OCI-LY3 (cell line): Measurements from ENCODE around the gene FOXL1.

Source experiments
- EZH2phosphoT487 ChIP-seq: fragments of 200-600 bp; shearing (Covaris generic); IDR thresholded peaks from 2 replicates; pipeline ENCODE4 v1.6.1; 2018; ENCODE audit warnings: antibody characterized with exemption, mixed run types, low read depth
- TF ChIP-seq, protein P1 (sequence below): fragments of 200-600, 300-600 bp; sonication (generic); IDR thresholded peaks from 2 replicates; pipeline ENCODE4 v1.5.1; 2014; ENCODE audit warnings: antibody characterized with exemption, low read length, low read depth

- TF ChIP-seq, protein P1, sequence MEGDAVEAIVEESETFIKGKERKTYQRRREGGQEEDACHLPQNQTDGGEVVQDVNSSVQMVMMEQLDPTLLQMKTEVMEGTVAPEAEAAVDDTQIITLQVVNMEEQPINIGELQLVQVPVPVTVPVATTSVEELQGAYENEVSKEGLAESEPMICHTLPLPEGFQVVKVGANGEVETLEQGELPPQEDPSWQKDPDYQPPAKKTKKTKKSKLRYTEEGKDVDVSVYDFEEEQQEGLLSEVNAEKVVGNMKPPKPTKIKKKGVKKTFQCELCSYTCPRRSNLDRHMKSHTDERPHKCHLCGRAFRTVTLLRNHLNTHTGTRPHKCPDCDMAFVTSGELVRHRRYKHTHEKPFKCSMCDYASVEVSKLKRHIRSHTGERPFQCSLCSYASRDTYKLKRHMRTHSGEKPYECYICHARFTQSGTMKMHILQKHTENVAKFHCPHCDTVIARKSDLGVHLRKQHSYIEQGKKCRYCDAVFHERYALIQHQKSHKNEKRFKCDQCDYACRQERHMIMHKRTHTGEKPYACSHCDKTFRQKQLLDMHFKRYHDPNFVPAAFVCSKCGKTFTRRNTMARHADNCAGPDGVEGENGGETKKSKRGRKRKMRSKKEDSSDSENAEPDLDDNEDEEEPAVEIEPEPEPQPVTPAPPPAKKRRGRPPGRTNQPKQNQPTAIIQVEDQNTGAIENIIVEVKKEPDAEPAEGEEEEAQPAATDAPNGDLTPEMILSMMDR, result no peak
- TF ChIP-seq EZH2phosphoT487, result no peak
These were observed 2.4 kb downstream of the FOXL1 start for GRCh38 chr16:86580791-86581170.
